ENCODE data around the gene ARHGAP24. TPM values are rescaled to one million over a fixed set of nuclear protein-coding genes. Genes with fewer than 3 reads are reported as not detected.

Gene ARHGAP24
- total RNA-seq, 2 donors from 2014 or later = 66.8 to 85.6 TPM

- no peaks in the 10 kb centered on the region for H3K4me1 ChIP-seq (ENCODE audit: control insufficient read depth, insufficient read depth, low read length)
- no peak overlapping the region for H3K27ac ChIP-seq (ENCODE audit: low read depth, low read length)
- WGBS, 2 experiments (ENCODE audit: insufficient coverage in 1 of 2, insufficient read length in 1 of 2) = 91 to 100% methylated on average over 3 of the region's 3 CpGs
- H3K36me3 ChIP-seq (ENCODE audit: control insufficient read depth, insufficient read depth, low read length) = no peaks in the 10 kb centered on the region
- no peaks in the 10 kb centered on the region for H3K27me3 ChIP-seq (ENCODE audit: control insufficient read depth, insufficient read depth, low read length, poor library complexity, severe bottlenecking)
- no peaks in the 10 kb centered on the region for H3K27me3 Mint-ChIP-seq (ENCODE audit: insufficient read depth)
- no peak for DNase-seq
- H3K4me1 Mint-ChIP-seq = peaks cover 11% of the 10 kb centered on the region
- no peak overlapping the region for H3K4me3 Mint-ChIP-seq
- H3K9ac ChIP-seq (ENCODE audit: extremely low read depth, low read length, poor library complexity, severe bottlenecking) = no peak overlapping the region
- TF ChIP-seq, protein P1, sequence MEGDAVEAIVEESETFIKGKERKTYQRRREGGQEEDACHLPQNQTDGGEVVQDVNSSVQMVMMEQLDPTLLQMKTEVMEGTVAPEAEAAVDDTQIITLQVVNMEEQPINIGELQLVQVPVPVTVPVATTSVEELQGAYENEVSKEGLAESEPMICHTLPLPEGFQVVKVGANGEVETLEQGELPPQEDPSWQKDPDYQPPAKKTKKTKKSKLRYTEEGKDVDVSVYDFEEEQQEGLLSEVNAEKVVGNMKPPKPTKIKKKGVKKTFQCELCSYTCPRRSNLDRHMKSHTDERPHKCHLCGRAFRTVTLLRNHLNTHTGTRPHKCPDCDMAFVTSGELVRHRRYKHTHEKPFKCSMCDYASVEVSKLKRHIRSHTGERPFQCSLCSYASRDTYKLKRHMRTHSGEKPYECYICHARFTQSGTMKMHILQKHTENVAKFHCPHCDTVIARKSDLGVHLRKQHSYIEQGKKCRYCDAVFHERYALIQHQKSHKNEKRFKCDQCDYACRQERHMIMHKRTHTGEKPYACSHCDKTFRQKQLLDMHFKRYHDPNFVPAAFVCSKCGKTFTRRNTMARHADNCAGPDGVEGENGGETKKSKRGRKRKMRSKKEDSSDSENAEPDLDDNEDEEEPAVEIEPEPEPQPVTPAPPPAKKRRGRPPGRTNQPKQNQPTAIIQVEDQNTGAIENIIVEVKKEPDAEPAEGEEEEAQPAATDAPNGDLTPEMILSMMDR (conservative IDR thresholded peaks at IDR 0.05) = no peak
- H3K27ac Mint-ChIP-seq = no peak overlapping the region
- H3K36me3 Mint-ChIP-seq (ENCODE audit: low read depth) = peaks cover 7% of the 10 kb centered on the region
- H3K9me3 ChIP-seq (ENCODE audit: control insufficient read depth, low read length) = peaks cover 17% of the 10 kb centered on the region
- no peak overlapping the region for H3K4me3 ChIP-seq (ENCODE audit: low read length)
- peaks cover 12% of the 10 kb centered on the region for H3K9me3 Mint-ChIP-seq
Observed at GRCh38 chr4:85793233-85793585, 318.3 kb downstream of the ARHGAP24 start.

- no peak overlapping the region for H3K27ac ChIP-seq (ENCODE audit: low read depth, low read length)
- H3K4me3 Mint-ChIP-seq = no peak overlapping the region
- H3K27me3 Mint-ChIP-seq (ENCODE audit: insufficient read depth) = peaks cover 15% of the 10 kb centered on the region
- peaks cover 2% of the 10 kb centered on the region for H3K4me1 Mint-ChIP-seq
- H3K9me3 ChIP-seq (ENCODE audit: control insufficient read depth, low read length) = peaks cover 36% of the 10 kb centered on the region
- no peaks in the 10 kb centered on the region for H3K4me1 ChIP-seq (ENCODE audit: control insufficient read depth, insufficient read depth, low read length)
- H3K9me3 Mint-ChIP-seq = peaks cover 28% of the 10 kb centered on the region
- H3K27me3 ChIP-seq (ENCODE audit: control insufficient read depth, insufficient read depth, low read length, poor library complexity, severe bottlenecking) = no peaks in the 10 kb centered on the region
- peaks cover 10% of the 10 kb centered on the region for H3K36me3 Mint-ChIP-seq (ENCODE audit: low read depth)
- TF ChIP-seq, protein P1 (conservative IDR thresholded peaks at IDR 0.05) = no peak
- no peaks in the 10 kb centered on the region for H3K36me3 ChIP-seq (ENCODE audit: control insufficient read depth, insufficient read depth, low read length)
- no peak overlapping the region for H3K9ac ChIP-seq (ENCODE audit: extremely low read depth, low read length, poor library complexity, severe bottlenecking)
- WGBS, 2 experiments (ENCODE audit: insufficient coverage in 1 of 2, insufficient read length in 1 of 2) = 93% methylated on average over 2 of the region's 2 CpGs; no CpG with 5 or more reads in 1 of the 2 experiments
- no peak overlapping the region for H3K27ac Mint-ChIP-seq
- no peak for DNase-seq
- H3K4me3 ChIP-seq (ENCODE audit: low read length) = no peak overlapping the region
Observed at GRCh38 chr4:85798012-85798770, 323.2 kb downstream of the ARHGAP24 start.

DNA sequence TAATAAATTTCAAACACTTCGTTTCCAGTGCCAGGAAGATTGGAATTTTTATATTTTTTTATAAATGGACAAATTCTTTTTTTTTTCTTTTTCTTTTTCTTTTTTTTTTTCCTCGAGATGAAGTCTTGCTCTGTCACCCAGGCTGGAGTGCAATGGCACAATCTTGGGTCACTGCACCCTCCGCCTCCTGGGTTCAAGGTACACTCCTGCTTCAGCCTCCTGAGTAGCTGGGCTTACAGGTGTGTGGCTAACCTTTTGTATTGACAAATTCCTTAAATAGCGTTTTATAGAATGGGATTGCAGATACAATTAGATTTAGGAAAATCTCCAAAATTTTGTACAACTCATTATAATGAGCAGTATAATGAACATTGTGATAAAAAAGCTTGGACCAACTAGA, 328.9 kb downstream of the ARHGAP24 start:
- DNase-seq = no peak
- Histone ChIP-seq H3K36me3 (ENCODE audit: control insufficient read depth, insufficient read depth, low read length) (no peaks in the 10 kb centered on the region), H3K27ac (ENCODE audit: low read depth, low read length) (no peak overlapping the region), H3K9me3 (ENCODE audit: control insufficient read depth, low read length) (peaks cover 12% of the 10 kb centered on the region), H3K9ac (ENCODE audit: extremely low read depth, low read length, poor library complexity, severe bottlenecking) (no peak overlapping the region), H3K4me3 (ENCODE audit: low read length) (no peak overlapping the region), H3K27me3 (ENCODE audit: control insufficient read depth, insufficient read depth, low read length, poor library complexity, severe bottlenecking) (no peaks in the 10 kb centered on the region), H3K4me1 (ENCODE audit: control insufficient read depth, insufficient read depth, low read length) (peaks cover 7% of the 10 kb centered on the region)
- H3K27me3 Mint-ChIP-seq (ENCODE audit: insufficient read depth) = peaks cover 27% of the 10 kb centered on the region
- H3K9me3 Mint-ChIP-seq = peaks cover 12% of the 10 kb centered on the region
- peaks cover 2% of the 10 kb centered on the region for H3K36me3 Mint-ChIP-seq (ENCODE audit: low read depth)
- no peak overlapping the region for H3K27ac Mint-ChIP-seq
- TF ChIP-seq, protein P1 (conservative IDR thresholded peaks at IDR 0.05) = no peak
- H3K4me1 Mint-ChIP-seq = peaks cover 21% of the 10 kb centered on the region
- no peak overlapping the region for H3K4me3 Mint-ChIP-seq
- 91 to 100% methylated on average over 1 to 3 of the region's 4 CpGs for WGBS, 2 experiments (ENCODE audit: insufficient coverage in 1 of 2, insufficient read length in 1 of 2)

Data from endodermal cell (in vitro differentiated cells).